Caco-2 (cell line): ENCODE results near the gene RAX. TPM values are rescaled to one million over a fixed set of nuclear protein-coding genes. Genes with fewer than 3 reads are reported as not detected.
A peak's percentile ranks its signal among the peaks of the same experiment; 100 is the strongest.

ENCODE experiments used
- BruUV-seq: library from RNA; stranded (reverse); fragments of 400-500 nt; replicated peaks from 2 replicates; lab custom pipeline; 2021; lab: Mats Ljungman, UMichigan
- CTCF ChIA-PET: fragments of 300-600 bp; sonication (Branson Sonifier 250); formaldehyde crosslinking; loops from one replicate; lab custom pipeline; 2022; ENCODE audit warnings: antibody characterized with exemption; lab: Charles Lee
- POLR2A ChIA-PET: fragments of 300-600 bp; sonication (Branson Sonifier 250); formaldehyde crosslinking; loops from one replicate; lab custom pipeline; 2022; ENCODE audit warnings: antibody characterized with exemption; lab: Charles Lee
- DNase-seq, 2 experiments: peaks; one replicate each; pipeline versions ENCODE4 v3.0.0 to v3.0.0-alpha.2; 2020 to 2022
- H3K27me3 ChIP-seq: replicated peaks from 2 replicates; pipeline ENCODE4 v1.6.0; 2011; ENCODE audit warnings: low read length; ENCODE audit not compliant: control insufficient read depth, insufficient read depth
- H3K36me3 ChIP-seq: 2 replicates; pipeline ENCODE4 v1.5.1; 2011; ENCODE audit warnings: low read length; ENCODE audit not compliant: control insufficient read depth, insufficient read depth
- H3K4me1 ChIP-seq: fragments of 250-450 bp; sonication (Bioruptor Pico); 2 replicates; pipeline ENCODE4 v1.5.1; 2020; ENCODE audit warnings: mild to moderate bottlenecking
- H3K4me3 ChIP-seq: 2 replicates; pipeline ENCODE4 v1.5.1; 2011; ENCODE audit warnings: low read depth, mild to moderate bottlenecking, control low read depth, low read length
- H3K9me3 ChIP-seq: fragments of 250-450 bp; sonication (Bioruptor Pico); 2 replicates; pipeline ENCODE4 v1.5.1; 2020; ENCODE audit warnings: mild to moderate bottlenecking, moderate library complexity
- H3K27ac Mint-ChIP-seq: one replicate; pipeline ENCODE4 v1.8.0; 2022; ENCODE audit warnings: mixed read lengths; ENCODE audit not compliant: unreplicated experiment
- H3K27me3 Mint-ChIP-seq: one replicate; pipeline ENCODE4 v1.8.0; 2022; ENCODE audit warnings: mixed read lengths; ENCODE audit not compliant: insufficient read depth, unreplicated experiment
- H3K36me3 Mint-ChIP-seq: one replicate; pipeline ENCODE4 v1.8.0; 2022; ENCODE audit warnings: mild to moderate bottlenecking, mixed read lengths; ENCODE audit not compliant: insufficient read depth, unreplicated experiment
- H3K4me1 Mint-ChIP-seq: one replicate; pipeline ENCODE4 v1.8.0; 2022; ENCODE audit warnings: low read depth, mixed read lengths; ENCODE audit not compliant: unreplicated experiment
- H3K4me3 Mint-ChIP-seq: one replicate; pipeline ENCODE4 v1.8.0; 2022; ENCODE audit warnings: mild to moderate bottlenecking, moderate library complexity, mixed read lengths; ENCODE audit not compliant: unreplicated experiment
- H3K9me3 Mint-ChIP-seq: one replicate; pipeline ENCODE4 v1.8.0; 2022; ENCODE audit warnings: mixed read lengths; ENCODE audit not compliant: unreplicated experiment
- CTCF ChIP-seq, 2 experiments: fragments of 200-600 bp in 1 of 2; IDR thresholded peaks; 1 replicate in 1 of 2; 2 replicates in 1 of 2; pipeline versions ENCODE4 v1.5.1 to v1.8.0; 2011 to 2022; ENCODE audit warnings: antibody characterized with exemption in 1 of 2, control low read depth in 1 of 2, inconsistent platforms in 1 of 2, low read depth in 1 of 2, low read length in 1 of 2, mild to moderate bottlenecking in 1 of 2, moderate library complexity in 1 of 2; ENCODE audit not compliant: insufficient read depth in 1 of 2, severe bottlenecking in 1 of 2, unreplicated experiment in 1 of 2
- intact Hi-C: fragments of 100-400 bp; cut with micrococcal nuclease; formaldehyde crosslinking; loops from one replicate; pipeline ENCODE4 v1.10.0; 2022; ENCODE audit not compliant: unreplicated experiment
- total RNA-seq: library from RNA; stranded (reverse); gene quantifications from 2 replicates; pipeline ENCODE4 v1.2.3, GENCODE V29; 2022

The RAX gene
- total RNA-seq, 1 experiment from 2014 or later = not detected

GRCh38 chr18:59308938-59309260, 35.6 kb upstream of the RAX start:
- ChIA-PET CTCF (no interaction called here), POLR2A (no interaction called here)
- H3K9me3 Mint-ChIP-seq = no peaks in the 10 kb centered on the region
- no peaks in the 10 kb centered on the region for H3K27me3 ChIP-seq
- H3K4me3 ChIP-seq = peak overlapping the region; percentile 23; the same call in 1 of the 2 replicates
- no peaks in the 10 kb centered on the region for H3K4me1 Mint-ChIP-seq
- TF ChIP-seq CTCF (IDR thresholded peaks at IDR 0.05; ENCODE audit: insufficient read depth in 1 of 2, low read depth in 1 of 2, low read length in 1 of 2, severe bottlenecking in 1 of 2, unreplicated experiment in 1 of 2) = no peak
- no peak overlapping the region for H3K4me3 Mint-ChIP-seq
- BruUV-seq = no TSS peak
- H3K27ac Mint-ChIP-seq = no peak overlapping the region
- no peaks in the 10 kb centered on the region for H3K36me3 ChIP-seq
- intact Hi-C loops = loop anchor here (1.0 to 2.0 kb wide), 2 partner anchors 60 to 94 kb away; no protein-coding TSS in a partner anchor
- no peaks in the 10 kb centered on the region for H3K4me1 ChIP-seq
- H3K9me3 ChIP-seq = no peaks in the 10 kb centered on the region
- peaks cover 15% of the 10 kb centered on the region for H3K27me3 Mint-ChIP-seq
- DNase-seq = no peak
- no peaks in the 10 kb centered on the region for H3K36me3 Mint-ChIP-seq

- H3K27ac Mint-ChIP-seq = no peak overlapping the region
- H3K4me3 Mint-ChIP-seq = no peak overlapping the region
- DNase-seq = peak; percentile 34 to 73
- H3K4me1 ChIP-seq = no peaks in the 10 kb centered on the region
- no peaks in the 10 kb centered on the region for H3K9me3 Mint-ChIP-seq
- H3K36me3 ChIP-seq = no peaks in the 10 kb centered on the region
- peak; percentile 45 to 67 for TF ChIP-seq CTCF (IDR thresholded peaks at IDR 0.05; ENCODE audit: insufficient read depth in 1 of 2, low read depth in 1 of 2, low read length in 1 of 2, severe bottlenecking in 1 of 2, unreplicated experiment in 1 of 2)
- no TSS peak for BruUV-seq
- H3K36me3 Mint-ChIP-seq = no peaks in the 10 kb centered on the region
- ChIA-PET CTCF (interaction anchor here (0.6 to 1.0 kb wide), 5 partner anchors 94 to 1050 kb away, joined by 3 to 7 read pairs (median 3); no protein-coding TSS in a partner anchor), POLR2A (no interaction called here)
- no peaks in the 10 kb centered on the region for H3K27me3 ChIP-seq
- intact Hi-C loops = loop anchor here (1.0 to 2.0 kb wide), 2 partner anchors 59 to 94 kb away; no protein-coding TSS in a partner anchor
- no peaks in the 10 kb centered on the region for H3K9me3 ChIP-seq
- H3K4me3 ChIP-seq = peak overlapping the region; percentile 23; the same call in 1 of the 2 replicates
- no peaks in the 10 kb centered on the region for H3K4me1 Mint-ChIP-seq
- peaks cover 15% of the 10 kb centered on the region for H3K27me3 Mint-ChIP-seq
Observed at GRCh38 chr18:59308248-59308937, 35.1 kb upstream of the RAX start.

GRCh38 chr18:59306640-59307039, 33.4 kb upstream of the RAX start:
- H3K27ac Mint-ChIP-seq = no peak overlapping the region
- ChIA-PET POLR2A (no interaction called here), CTCF (no interaction called here)
- Histone ChIP-seq H3K36me3 (no peaks in the 10 kb centered on the region), H3K9me3 (no peaks in the 10 kb centered on the region), H3K4me3 (no peak overlapping the region), H3K4me1 (no peaks in the 10 kb centered on the region), H3K27me3 (no peaks in the 10 kb centered on the region)
- H3K4me1 Mint-ChIP-seq = no peaks in the 10 kb centered on the region
- H3K9me3 Mint-ChIP-seq = no peaks in the 10 kb centered on the region
- H3K4me3 Mint-ChIP-seq = no peak overlapping the region
- H3K27me3 Mint-ChIP-seq = peaks cover 15% of the 10 kb centered on the region
- no peaks in the 10 kb centered on the region for H3K36me3 Mint-ChIP-seq
- no peak for DNase-seq
- no TSS peak for BruUV-seq
- no peak for TF ChIP-seq CTCF (IDR thresholded peaks at IDR 0.05; ENCODE audit: insufficient read depth in 1 of 2, low read depth in 1 of 2, low read length in 1 of 2, severe bottlenecking in 1 of 2, unreplicated experiment in 1 of 2)
- intact Hi-C loops = no loop called here
